Measurements from ENCODE around the gene TMEM187.
A peak's percentile ranks its signal among the peaks of the same experiment; 100 is the strongest.

TMEM187 gene

GRCh38 chrX:154018518-154019060 is 46.0 kb downstream of the TMEM187 start:
- Mint-ChIP-seq H3K9me3 (peaks cover 8% of the 10 kb centered on the region), H3K36me3 (ENCODE audit: low read depth) (peaks cover 9% of the 10 kb centered on the region), H3K27ac (peak overlapping the region; percentile 82 to 94 (median 90)), H3K4me3 (peak overlapping the region; percentile 86 to 89 (median 89)), H3K27me3 (ENCODE audit: low read depth) (no peaks in the 10 kb centered on the region), H3K4me1 (peaks cover 12% of the 10 kb centered on the region)
- no peak for TF ChIP-seq CTCF (IDR thresholded peaks at IDR 0.05; ENCODE audit: unreplicated experiment in 3 of 3)

- Mint-ChIP-seq H3K36me3 (ENCODE audit: low read depth) (peaks cover 9% of the 10 kb centered on the region), H3K4me1 (peaks cover 12% of the 10 kb centered on the region), H3K4me3 (peak overlapping the region; percentile 86 to 89 (median 89)), H3K27me3 (ENCODE audit: low read depth) (no peaks in the 10 kb centered on the region), H3K9me3 (peaks cover 8% of the 10 kb centered on the region), H3K27ac (peak overlapping the region; percentile 82 to 94 (median 90))
- TF ChIP-seq CTCF (IDR thresholded peaks at IDR 0.05; ENCODE audit: unreplicated experiment in 3 of 3): no peak
Measured at GRCh38 chrX:154019061-154019621, 46.6 kb downstream of the TMEM187 start.

- Mint-ChIP-seq H3K9me3 (peaks cover 8% of the 10 kb centered on the region), H3K27ac (peak within 1 kb of the TSS; percentile 82 to 94 (median 91)), H3K27me3 (ENCODE audit: low read depth) (no peaks in the 10 kb centered on the region), H3K4me1 (peaks cover 12% of the 10 kb centered on the region), H3K36me3 (ENCODE audit: low read depth) (peaks cover 7% of the 10 kb centered on the region), H3K4me3 (peak within 1 kb of the TSS; percentile 86 to 89 (median 89))
- TF ChIP-seq CTCF (IDR thresholded peaks at IDR 0.05; ENCODE audit: unreplicated experiment in 3 of 3): no peak
Measured at GRCh38 chrX:154019633-154020528, 47.3 kb downstream of the TMEM187 start, which contains the start of gene IRAK1. Gene IRAK1, minus strand, starts transcription at chrX:154019902. Its CDS starts 90 bp downstream, at chrX:154019812.

GRCh38 chrX:154020536-154021115 is 48.1 kb downstream of the TMEM187 start:
- Mint-ChIP-seq H3K4me1 (peaks cover 15% of the 10 kb centered on the region), H3K27me3 (ENCODE audit: low read depth) (no peaks in the 10 kb centered on the region), H3K27ac (peak overlapping the region; percentile 66 to 91 (median 78)), H3K9me3 (peaks cover 8% of the 10 kb centered on the region), H3K4me3 (peak overlapping the region; percentile 80 to 87 (median 87)), H3K36me3 (ENCODE audit: low read depth) (peaks cover 5% of the 10 kb centered on the region)
- TF ChIP-seq CTCF (IDR thresholded peaks at IDR 0.05; ENCODE audit: unreplicated experiment in 3 of 3): no peak

GRCh38 chrX:154021131-154021611 is 48.6 kb downstream of the TMEM187 start:
- no peaks in the 10 kb centered on the region for H3K27me3 Mint-ChIP-seq (ENCODE audit: low read depth)
- H3K9me3 Mint-ChIP-seq: peaks cover 8% of the 10 kb centered on the region
- peaks cover 19% of the 10 kb centered on the region for H3K4me1 Mint-ChIP-seq
- peaks cover 3% of the 10 kb centered on the region for H3K36me3 Mint-ChIP-seq (ENCODE audit: low read depth)
- no peak overlapping the region for H3K4me3 Mint-ChIP-seq
- peak overlapping the region; percentile 68 to 72 (median 72) for H3K27ac Mint-ChIP-seq
- TF ChIP-seq CTCF (IDR thresholded peaks at IDR 0.05; ENCODE audit: unreplicated experiment in 3 of 3): no peak
